HEK293 (cell line): ENCODE data around the gene CA10.

ENCODE experiments used
- CTCF ChIA-PET: fragments of 350-600 bp; formaldehyde crosslinking; extraction: SDS; loops from one replicate; lab custom pipeline; 2021; ENCODE audit warnings: antibody characterized with exemption; lab: Yijun Ruan, JAX
- POLR2A ChIA-PET: fragments of 300-600 bp; formaldehyde crosslinking; extraction: SDS; loops from one replicate; lab custom pipeline; 2020; ENCODE audit warnings: antibody characterized with exemption, inconsistent platforms; lab: Yijun Ruan, JAX
- H3K27ac ChIP-seq: fragments of 200-500 bp; sonication (Bioruptor generic); 2 replicates; pipeline ENCODE4 v1.5.1; 2014; ENCODE audit warnings: low read depth, low read length, control low read depth, inconsistent platforms; ENCODE audit errors: extremely low read depth
- H3K36me3 ChIP-seq, 2 experiments: fragments of 200-500 bp in 1 of 2; sonication (Bioruptor generic) in 1 of 2; 1 replicate in 1 of 2; 2 replicates in 1 of 2; pipeline ENCODE4 v1.5.1; 2014 to 2017; ENCODE audit warnings: inconsistent platforms in 2 of 2, low read length in 2 of 2; ENCODE audit not compliant: control insufficient read depth in 2 of 2, insufficient read depth in 1 of 2
- H3K4me1 ChIP-seq: fragments of 200-500 bp; sonication (Bioruptor generic); 2 replicates; pipeline ENCODE4 v1.5.1; 2014; ENCODE audit warnings: mild to moderate bottlenecking, low read length, inconsistent platforms; ENCODE audit not compliant: control insufficient read depth, insufficient read depth
- H3K4me3 ChIP-seq: 2 replicates; pipeline ENCODE4 v1.5.1; 2011; ENCODE audit warnings: low read depth, mild to moderate bottlenecking, control low read depth, low read length, moderate library complexity
- H3K9me3 ChIP-seq: fragments of 200-500 bp; sonication (Bioruptor generic); 2 replicates; pipeline ENCODE4 v1.5.1; 2014; ENCODE audit warnings: low read depth, low read length, inconsistent platforms; ENCODE audit not compliant: control insufficient read depth, insufficient read depth
- EGR2 ChIP-seq: fragments of 450-650 bp; formaldehyde crosslinking; IDR thresholded peaks from 2 replicates; pipeline ENCODE4 v1.5.1; 2016; ENCODE audit warnings: low read depth, missing biosample characterization, missing genetic modification characterization
- GLI4 ChIP-seq: fragments of 450-650 bp; formaldehyde crosslinking; IDR thresholded peaks from 2 replicates; pipeline ENCODE4 v1.5.1; 2016; ENCODE audit warnings: missing biosample characterization, missing genetic modification characterization
- KLF7 ChIP-seq: fragments of 450-650 bp; formaldehyde crosslinking; IDR thresholded peaks from 2 replicates; pipeline ENCODE4 v1.5.1; 2016; ENCODE audit warnings: missing biosample characterization, missing genetic modification characterization, borderline replicate concordance
- KLF9 ChIP-seq: fragments of 450-650 bp; formaldehyde crosslinking; IDR thresholded peaks from 2 replicates; pipeline ENCODE4 v1.5.1; 2016; ENCODE audit warnings: missing biosample characterization, missing genetic modification characterization, low read depth
- PRDM1 ChIP-seq: fragments of 450-650 bp; formaldehyde crosslinking; IDR thresholded peaks from 2 replicates; pipeline ENCODE4; 2016; ENCODE audit warnings: missing biosample characterization, missing genetic modification characterization
- SCRT1 ChIP-seq: fragments of 450-650 bp; formaldehyde crosslinking; IDR thresholded peaks from 2 replicates; pipeline ENCODE4 v1.5.1; 2016; ENCODE audit warnings: missing biosample characterization, missing genetic modification characterization, borderline replicate concordance
- SETDB1 ChIP-seq: IDR thresholded peaks from one replicate; pipeline ENCODE4 v1.6.1; 2017; ENCODE audit warnings: mild to moderate bottlenecking, low read length, moderate library complexity, mixed read lengths; ENCODE audit not compliant: insufficient read length
- SP3 ChIP-seq: fragments of 450-650 bp; formaldehyde crosslinking; IDR thresholded peaks from 2 replicates; pipeline ENCODE4 v1.5.1; 2016; ENCODE audit warnings: missing biosample characterization, missing genetic modification characterization
- ZBTB17 ChIP-seq: fragments of 450-650 bp; formaldehyde crosslinking; IDR thresholded peaks from 2 replicates; pipeline ENCODE4 v1.5.1; 2016; ENCODE audit warnings: missing biosample characterization, missing genetic modification characterization
- ZFP37 ChIP-seq: fragments of 450-650 bp; formaldehyde crosslinking; IDR thresholded peaks from 2 replicates; pipeline ENCODE4 v1.5.1; 2016; ENCODE audit warnings: missing biosample characterization, missing genetic modification characterization
- ZNF112 ChIP-seq: fragments of 450-650 bp; formaldehyde crosslinking; IDR thresholded peaks from 2 replicates; pipeline ENCODE4 v1.5.0; 2017; ENCODE audit warnings: missing biosample characterization, missing genetic modification characterization
- ZNF121 ChIP-seq: fragments of 450-650 bp; formaldehyde crosslinking; IDR thresholded peaks from 2 replicates; pipeline ENCODE4 v1.5.1; 2016; ENCODE audit warnings: missing biosample characterization, missing genetic modification characterization
- ZNF146 ChIP-seq: fragments of 450-650 bp; formaldehyde crosslinking; IDR thresholded peaks from 2 replicates; pipeline ENCODE4 v1.5.1; 2016; ENCODE audit warnings: missing biosample characterization, missing genetic modification characterization
- ZNF239 ChIP-seq: fragments of 450-650 bp; formaldehyde crosslinking; IDR thresholded peaks from 2 replicates; pipeline ENCODE4 v1.5.1; 2016; ENCODE audit warnings: missing biosample characterization, missing genetic modification characterization
- ZNF426 ChIP-seq: fragments of 450-650 bp; formaldehyde crosslinking; IDR thresholded peaks from 2 replicates; pipeline ENCODE4 v1.5.1; 2017; ENCODE audit warnings: missing biosample characterization, missing genetic modification characterization, mild to moderate bottlenecking, inconsistent platforms, moderate library complexity
- ZNF529 ChIP-seq: fragments of 450-650 bp; formaldehyde crosslinking; IDR thresholded peaks from 2 replicates; pipeline ENCODE4 v1.5.1; 2017; ENCODE audit warnings: missing genetic modification characterization, missing biosample characterization; ENCODE audit not compliant: insufficient replicate concordance
- ZNF560 ChIP-seq: fragments of 450-650 bp; formaldehyde crosslinking; IDR thresholded peaks from 2 replicates; pipeline ENCODE4 v1.5.1; 2017; ENCODE audit warnings: missing biosample characterization, missing genetic modification characterization, borderline replicate concordance
- ZNF629 ChIP-seq: fragments of 450-650 bp; formaldehyde crosslinking; IDR thresholded peaks from 2 replicates; pipeline ENCODE4 v1.5.1; 2017; ENCODE audit warnings: missing biosample characterization, missing genetic modification characterization
- ZNF658 ChIP-seq: fragments of 450-650 bp; formaldehyde crosslinking; IDR thresholded peaks from 2 replicates; pipeline ENCODE4; 2016; ENCODE audit warnings: missing biosample characterization, missing genetic modification characterization
- ZNF664 ChIP-seq: fragments of 450-650 bp; formaldehyde crosslinking; IDR thresholded peaks from 2 replicates; pipeline ENCODE4 v1.5.1; 2016; ENCODE audit warnings: missing biosample characterization, missing genetic modification characterization
- ZNF768 ChIP-seq: fragments of 450-650 bp; formaldehyde crosslinking; IDR thresholded peaks from 2 replicates; pipeline ENCODE4 v1.5.1; 2018; ENCODE audit warnings: missing biosample characterization, mild to moderate bottlenecking, missing genetic modification characterization
- ZNF785 ChIP-seq: fragments of 450-650 bp; formaldehyde crosslinking; IDR thresholded peaks from 2 replicates; pipeline ENCODE4 v1.5.1; 2016; ENCODE audit warnings: missing biosample characterization, missing genetic modification characterization
- ZNF837 ChIP-seq: fragments of 450-650 bp; formaldehyde crosslinking; IDR thresholded peaks from 2 replicates; pipeline ENCODE4 v1.5.1; 2016; ENCODE audit warnings: missing biosample characterization, missing genetic modification characterization
- ZSCAN16 ChIP-seq: fragments of 450-650 bp; formaldehyde crosslinking; IDR thresholded peaks from 2 replicates; pipeline ENCODE4 v1.5.1; 2016; ENCODE audit warnings: missing biosample characterization, missing genetic modification characterization
- TF ChIP-seq, protein P1 (sequence below): fragments of 450-650 bp; formaldehyde crosslinking; IDR thresholded peaks from 2 replicates; pipeline ENCODE4 v1.5.1; 2017; ENCODE audit warnings: missing biosample characterization, mild to moderate bottlenecking, missing genetic modification characterization, moderate library complexity
- TF ChIP-seq, protein P2 (sequence below): fragments of 450-650 bp; formaldehyde crosslinking; IDR thresholded peaks from 2 replicates; pipeline ENCODE4 v1.5.1; 2016; ENCODE audit warnings: missing biosample characterization, missing genetic modification characterization
- TF ChIP-seq, protein P3 (sequence below): IDR thresholded peaks from 2 replicates; pipeline ENCODE4 v1.6.1; 2011; ENCODE audit warnings: mild to moderate bottlenecking, low read depth, low read length, borderline replicate concordance

The CA10 gene

DNA sequence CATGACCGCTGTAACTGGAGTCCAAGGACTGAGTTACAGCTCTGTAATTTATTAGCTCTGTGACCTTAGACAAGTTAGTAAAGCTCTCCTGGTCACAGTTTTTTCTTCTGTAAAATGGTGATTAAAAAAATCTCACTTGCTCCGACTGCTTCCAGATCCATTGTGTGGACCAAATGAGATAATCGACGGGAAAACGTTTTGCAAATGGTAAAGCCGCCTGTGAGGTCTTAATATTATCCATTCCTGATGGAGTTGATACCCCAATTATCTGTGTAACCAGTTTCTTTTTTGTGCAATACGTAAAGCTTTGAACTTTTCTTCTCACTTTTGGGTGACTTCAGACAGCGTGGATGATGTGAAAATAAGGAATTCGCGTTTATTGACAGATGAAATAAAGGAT, 475.2 kb downstream of the CA10 start:
- no peaks in the 10 kb centered on the region for H3K36me3 ChIP-seq
- peaks cover 7% of the 10 kb centered on the region for H3K4me1 ChIP-seq
- no peak overlapping the region for H3K27ac ChIP-seq
- ChIA-PET CTCF (no interaction called here), POLR2A (no interaction called here)
- TF ChIP-seq ZSCAN16 (tag by site-specific recombination) (no peak), ZNF629 (tag by site-specific recombination) (no peak), ZFP37 (tag by site-specific recombination) (no peak), ZNF768 (tag by site-specific recombination) (no peak), ZNF121 (tag by site-specific recombination) (no peak), SCRT1 (tag by site-specific recombination) (no peak)
- no peak overlapping the region for H3K4me3 ChIP-seq
- H3K9me3 ChIP-seq: no peaks in the 10 kb centered on the region

DNA sequence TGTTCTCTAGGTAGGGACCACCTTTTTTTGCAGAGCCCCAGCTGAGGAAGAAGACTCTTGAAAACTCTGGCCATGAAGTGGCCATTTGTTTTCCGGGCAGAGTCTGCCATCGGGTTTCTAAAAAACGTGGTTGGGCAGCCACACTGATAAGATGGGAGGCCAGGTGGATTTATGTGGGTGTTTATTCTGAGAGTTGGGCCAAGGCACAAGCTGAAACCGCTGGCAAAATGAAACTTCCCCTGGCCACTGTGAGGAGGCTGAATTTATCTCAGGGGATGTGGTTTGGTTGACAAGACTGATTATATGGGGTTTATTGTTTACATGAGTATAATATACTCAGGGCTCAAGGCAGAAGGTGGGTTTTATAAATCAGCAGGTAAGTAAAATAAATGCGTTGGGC, 476.4 kb downstream of the CA10 start:
- no peak overlapping the region for H3K27ac ChIP-seq
- H3K4me1 ChIP-seq: peaks cover 7% of the 10 kb centered on the region
- no peaks in the 10 kb centered on the region for H3K9me3 ChIP-seq
- no peak for TF ChIP-seq GLI4 (tag by site-specific recombination)
- TF ChIP-seq, protein P1, sequence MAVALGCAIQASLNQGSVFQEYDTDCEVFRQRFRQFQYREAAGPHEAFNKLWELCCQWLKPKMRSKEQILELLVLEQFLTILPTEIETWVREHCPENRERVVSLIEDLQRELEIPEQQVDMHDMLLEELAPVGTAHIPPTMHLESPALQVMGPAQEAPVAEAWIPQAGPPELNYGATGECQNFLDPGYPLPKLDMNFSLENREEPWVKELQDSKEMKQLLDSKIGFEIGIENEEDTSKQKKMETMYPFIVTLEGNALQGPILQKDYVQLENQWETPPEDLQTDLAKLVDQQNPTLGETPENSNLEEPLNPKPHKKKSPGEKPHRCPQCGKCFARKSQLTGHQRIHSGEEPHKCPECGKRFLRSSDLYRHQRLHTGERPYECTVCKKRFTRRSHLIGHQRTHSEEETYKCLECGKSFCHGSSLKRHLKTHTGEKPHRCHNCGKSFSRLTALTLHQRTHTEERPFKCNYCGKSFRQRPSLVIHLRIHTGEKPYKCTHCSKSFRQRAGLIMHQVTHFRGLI (tag by site-specific recombination): peak; percentile 73
- TF ChIP-seq, all 188 proteins: peak for 1
- ChIA-PET CTCF (interaction anchor here (0.5 to 1.1 kb wide), 3 partner anchors 10 to 72 kb away, joined by 3 to 5 read pairs (median 3); no protein-coding TSS in a partner anchor), POLR2A (no interaction called here)
- no peaks in the 10 kb centered on the region for H3K36me3 ChIP-seq
- no peak overlapping the region for H3K4me3 ChIP-seq

DNA sequence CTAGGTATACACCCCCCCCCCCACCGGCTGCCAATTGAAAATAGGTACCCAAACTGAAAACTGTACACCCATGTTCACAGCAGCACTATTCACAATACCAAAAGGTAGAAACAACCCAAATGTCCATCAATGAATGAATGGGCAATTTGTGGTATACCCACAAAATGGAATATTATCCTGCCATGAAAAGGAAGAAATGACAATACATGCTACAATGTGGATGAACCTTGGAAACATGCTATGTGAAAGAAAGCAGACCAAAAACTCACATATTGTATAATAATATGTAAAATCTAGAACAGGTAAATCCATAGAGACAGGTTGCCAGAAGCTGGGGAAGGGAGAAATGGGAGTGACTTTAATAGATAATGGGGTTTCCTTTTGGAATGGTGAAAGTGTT, 480.6 kb downstream of the CA10 start:
- POLR2A ChIA-PET: no interaction called here

DNA sequence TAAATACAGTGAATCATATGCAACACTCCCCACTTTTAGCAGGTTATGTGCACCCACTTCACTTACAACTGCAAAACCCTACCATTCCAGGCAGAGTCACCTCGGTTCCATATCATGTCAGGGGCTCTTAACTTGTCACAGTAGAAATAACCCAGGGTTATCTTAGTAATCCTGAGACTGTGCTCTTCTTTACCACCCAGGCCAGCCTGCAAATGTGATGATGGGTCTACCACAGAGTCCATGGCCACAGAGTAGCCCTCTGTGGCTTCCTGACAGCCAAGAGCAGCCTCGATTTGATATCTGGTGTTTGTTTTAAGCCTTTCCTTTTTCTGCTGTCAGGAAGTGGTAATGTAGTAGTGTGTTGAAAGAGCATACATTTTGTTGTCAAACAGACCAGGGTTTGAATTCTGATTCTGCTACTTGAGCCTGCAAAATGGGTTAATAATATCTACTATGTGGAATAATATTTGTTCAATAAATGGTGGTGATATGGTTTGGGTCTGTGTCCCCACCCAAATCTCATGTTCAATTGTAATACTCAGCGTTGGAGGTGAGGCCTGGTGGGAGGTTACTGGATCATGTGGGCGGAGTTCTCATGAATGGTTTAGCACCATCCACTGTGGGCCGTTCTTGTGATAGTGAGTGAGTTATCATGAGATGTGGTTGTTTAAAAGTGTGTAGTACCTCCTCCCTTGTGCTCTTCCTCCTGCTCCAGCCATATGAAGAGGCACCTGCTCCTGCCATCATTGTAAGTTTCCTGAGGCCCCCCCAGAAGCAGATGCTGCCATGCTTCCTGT, 481.6 kb downstream of the CA10 start:
- POLR2A ChIA-PET: no interaction called here
- TF ChIP-seq KLF7 (tag by site-specific recombination) (no peak), ZNF560 (tag by site-specific recombination) (no peak), SETDB1 (no peak), ZNF658 (no peak), EGR2 (tag by site-specific recombination) (no peak), KLF9 (tag by site-specific recombination) (no peak), ZNF239 (tag by site-specific recombination) (no peak), ZNF837 (tag by site-specific recombination) (no peak), ZNF426 (tag by site-specific recombination) (no peak), ZNF529 (tag by site-specific recombination) (no peak), ZNF785 (tag by site-specific recombination) (no peak), ZNF112 (no peak), PRDM1 (tag by site-specific recombination) (no peak), ZBTB17 (tag by site-specific recombination) (no peak), SP3 (no peak)
- TF ChIP-seq, protein P2, sequence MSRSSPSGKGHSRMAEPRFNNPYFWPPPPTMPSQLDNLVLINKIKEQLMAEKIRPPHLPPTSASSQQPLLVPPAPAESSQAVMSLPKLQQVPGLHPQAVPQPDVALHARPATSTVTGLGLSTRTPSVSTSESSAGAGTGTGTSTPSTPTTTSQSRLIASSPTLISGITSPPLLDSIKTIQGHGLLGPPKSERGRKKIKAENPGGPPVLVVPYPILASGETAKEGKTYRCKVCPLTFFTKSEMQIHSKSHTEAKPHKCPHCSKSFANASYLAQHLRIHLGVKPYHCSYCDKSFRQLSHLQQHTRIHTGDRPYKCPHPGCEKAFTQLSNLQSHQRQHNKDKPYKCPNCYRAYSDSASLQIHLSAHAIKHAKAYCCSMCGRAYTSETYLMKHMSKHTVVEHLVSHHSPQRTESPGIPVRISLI (tag by site-specific recombination): no peak
- TF ChIP-seq, protein P3, sequence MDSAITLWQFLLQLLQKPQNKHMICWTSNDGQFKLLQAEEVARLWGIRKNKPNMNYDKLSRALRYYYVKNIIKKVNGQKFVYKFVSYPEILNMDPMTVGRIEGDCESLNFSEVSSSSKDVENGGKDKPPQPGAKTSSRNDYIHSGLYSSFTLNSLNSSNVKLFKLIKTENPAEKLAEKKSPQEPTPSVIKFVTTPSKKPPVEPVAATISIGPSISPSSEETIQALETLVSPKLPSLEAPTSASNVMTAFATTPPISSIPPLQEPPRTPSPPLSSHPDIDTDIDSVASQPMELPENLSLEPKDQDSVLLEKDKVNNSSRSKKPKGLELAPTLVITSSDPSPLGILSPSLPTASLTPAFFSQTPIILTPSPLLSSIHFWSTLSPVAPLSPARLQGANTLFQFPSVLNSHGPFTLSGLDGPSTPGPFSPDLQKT: no peak

More for the DNA sequence above, 480.6 kb downstream of the CA10 start:
- CTCF ChIA-PET: no interaction called here
- TF ChIP-seq ZNF664 (tag by site-specific recombination): no peak
- TF ChIP-seq ZNF146 (tag by site-specific recombination): peak; percentile 78; the same call in 1 of the 2 replicates
- TF ChIP-seq, all 188 proteins: peak for 1
- no peak overlapping the region for H3K4me3 ChIP-seq
- H3K4me1 ChIP-seq: peaks cover 12% of the 10 kb centered on the region
- no peaks in the 10 kb centered on the region for H3K36me3 ChIP-seq
- no peak overlapping the region for H3K27ac ChIP-seq
- H3K9me3 ChIP-seq: no peaks in the 10 kb centered on the region

More for the DNA sequence above, 481.6 kb downstream of the CA10 start:
- Histone ChIP-seq H3K4me3 (no peak overlapping the region), H3K4me1 (peaks cover 17% of the 10 kb centered on the region), H3K9me3 (no peaks in the 10 kb centered on the region), H3K27ac (no peak overlapping the region), H3K36me3 (no peaks in the 10 kb centered on the region)
- CTCF ChIA-PET: no interaction called here
